ENCODE data around the gene SLC27A3.

The SLC27A3 gene

GRCh38 chr1:153799566-153800465, 24.6 kb downstream of the SLC27A3 start:
- no peak for DNase-seq (ENCODE audit: low read depth)
- H3K4me3 ChIP-seq (ENCODE audit: low read depth, low read length), result no peak overlapping the region
- in situ Hi-C loops (cut with HindIII; ENCODE audit: low sequenced_read_pairs), result loop anchor here (25.0 kb wide), 1 partner anchor 112 kb away; the partner anchor contains the start of gene GATAD2B
- TF ChIP-seq CTCF (IDR thresholded peaks at IDR 0.05; ENCODE audit: low read depth, low read length, missing control alignments), result no peak

DNA sequence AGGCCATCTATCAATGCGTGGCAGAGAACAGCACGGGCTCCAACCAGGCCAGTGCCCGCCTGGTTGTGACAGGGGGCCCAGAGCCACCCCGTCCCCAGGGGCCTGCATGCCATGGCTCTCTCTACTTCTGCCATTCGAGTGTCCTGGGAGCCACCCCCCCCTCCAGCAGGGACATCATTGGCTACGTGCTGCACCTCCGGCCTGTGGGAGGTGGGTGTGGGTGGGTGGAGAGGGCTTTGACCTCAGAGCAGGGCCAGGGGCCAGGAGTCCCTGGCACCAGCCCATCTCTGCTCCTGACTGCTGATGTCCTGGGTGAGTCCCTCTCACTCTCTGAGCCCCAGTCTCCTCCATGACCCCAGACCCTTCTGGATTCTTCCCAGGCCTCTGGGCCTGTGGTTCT, 25.3 kb downstream of the SLC27A3 start:
- H3K4me3 ChIP-seq (ENCODE audit: low read depth, low read length), result no peak overlapping the region
- in situ Hi-C loops (cut with HindIII; ENCODE audit: low sequenced_read_pairs), result loop anchor here (25.0 kb wide), 1 partner anchor 112 kb away; the partner anchor contains the start of gene GATAD2B
- no peak for TF ChIP-seq CTCF (IDR thresholded peaks at IDR 0.05; ENCODE audit: low read depth, low read length, missing control alignments)
- no peak for DNase-seq (ENCODE audit: low read depth)

- H3K4me3 ChIP-seq (ENCODE audit: low read depth, low read length), result no peak overlapping the region
- no peak for DNase-seq (ENCODE audit: low read depth)
- no peak for TF ChIP-seq CTCF (IDR thresholded peaks at IDR 0.05; ENCODE audit: low read depth, low read length, missing control alignments)
- in situ Hi-C loops (cut with HindIII; ENCODE audit: low sequenced_read_pairs), result loop anchor here (25.0 kb wide), 1 partner anchor 111 kb away; the partner anchor contains the start of gene GATAD2B
These were observed 25.9 kb downstream of the SLC27A3 start for GRCh38 chr1:153801028-153801625.

GRCh38 chr1:153801786-153802697, 26.8 kb downstream of the SLC27A3 start:
- no peak for TF ChIP-seq CTCF (IDR thresholded peaks at IDR 0.05; ENCODE audit: low read depth, low read length, missing control alignments)
- in situ Hi-C loops (cut with HindIII; ENCODE audit: low sequenced_read_pairs), result loop anchor here (25.0 kb wide), 1 partner anchor 110 kb away; the partner anchor contains the start of gene GATAD2B

GRCh38 chr1:153803470-153804056, 28.4 kb downstream of the SLC27A3 start:
- TF ChIP-seq CTCF (IDR thresholded peaks at IDR 0.05; ENCODE audit: low read depth, low read length, missing control alignments), result no peak
- DNase-seq (ENCODE audit: low read depth), result no peak
- H3K4me3 ChIP-seq (ENCODE audit: low read depth, low read length), result no peak overlapping the region
- in situ Hi-C loops (cut with HindIII; ENCODE audit: low sequenced_read_pairs), result loop anchor here (25.0 kb wide), 1 partner anchor 109 kb away; the partner anchor contains the start of gene GATAD2B

More at GRCh38 chr1:153801786-153802697, 26.8 kb downstream of the SLC27A3 start:
- DNase-seq (ENCODE audit: low read depth), result no peak
- no peak overlapping the region for H3K4me3 ChIP-seq (ENCODE audit: low read depth, low read length)
